Parathyroid adenoma (tissue), 2 donors: ENCODE data around the gene MICU2.

Source experiments
- H2AFZ ChIP-seq: fragments of 300-600 bp; sonication (generic); one replicate; pipeline ENCODE4 v1.7.0; 2017; ENCODE audit warnings: antibody characterized with exemption, mild to moderate bottlenecking
- H3K27ac ChIP-seq: fragments of 300-600 bp; sonication (generic); one replicate; pipeline ENCODE4 v1.7.0; 2017
- H3K27me3 ChIP-seq: fragments of 300-600 bp; sonication (generic); one replicate; pipeline ENCODE4 v1.7.0; 2017; ENCODE audit warnings: low read length; ENCODE audit not compliant: control insufficient read depth, insufficient read depth
- H3K36me3 ChIP-seq: fragments of 300-600 bp; sonication (generic); one replicate; pipeline ENCODE4 v1.7.0; 2017; ENCODE audit warnings: low read length; ENCODE audit not compliant: control insufficient read depth, insufficient read depth
- H3K4me1 ChIP-seq: fragments of 300-600 bp; sonication (generic); one replicate; pipeline ENCODE4 v1.7.0; 2017; ENCODE audit warnings: control low read depth
- H3K4me2 ChIP-seq: fragments of 300-600 bp; sonication (generic); one replicate; pipeline ENCODE4 v1.7.0; 2017; ENCODE audit warnings: low read length
- H3K4me3 ChIP-seq: fragments of 300-600 bp; sonication (generic); one replicate; pipeline ENCODE4 v1.7.0; 2017; ENCODE audit warnings: low read depth, low read length
- H3K79me2 ChIP-seq: fragments of 300-600 bp; sonication (generic); one replicate; pipeline ENCODE4 v1.7.0; 2017; ENCODE audit warnings: control low read depth
- H3K9ac ChIP-seq: fragments of 300-600 bp; sonication (generic); one replicate; pipeline ENCODE4 v1.7.0; 2017; ENCODE audit warnings: mild to moderate bottlenecking
- H3K9me3 ChIP-seq: fragments of 300-600 bp; sonication (generic); one replicate; pipeline ENCODE4 v1.7.0; 2017; ENCODE audit warnings: low read length; ENCODE audit not compliant: control insufficient read depth
- TF ChIP-seq, protein P1 (sequence below): fragments of 300-600 bp; sonication (generic); IDR thresholded peaks from one replicate; pipeline ENCODE4 v1.7.0; 2017; ENCODE audit warnings: antibody characterized with exemption, mild to moderate bottlenecking
- donor health status: primary hyperparathyroidism.

The MICU2 gene

GRCh38 chr13:21483748-21484147 lies 120.2 kb downstream of the MICU2 start:
- Histone ChIP-seq H3K4me3 (no peak overlapping the region), H3K4me1 (no peaks in the 10 kb centered on the region), H3K36me3 (no peaks in the 10 kb centered on the region), H2AFZ (no peak overlapping the region), H3K4me2 (no peak overlapping the region), H3K27me3 (no peaks in the 10 kb centered on the region), H3K9me3 (no peaks in the 10 kb centered on the region), H3K27ac (no peak overlapping the region), H3K79me2 (no peaks in the 10 kb centered on the region), H3K9ac (no peak overlapping the region)
- TF ChIP-seq, protein P1, sequence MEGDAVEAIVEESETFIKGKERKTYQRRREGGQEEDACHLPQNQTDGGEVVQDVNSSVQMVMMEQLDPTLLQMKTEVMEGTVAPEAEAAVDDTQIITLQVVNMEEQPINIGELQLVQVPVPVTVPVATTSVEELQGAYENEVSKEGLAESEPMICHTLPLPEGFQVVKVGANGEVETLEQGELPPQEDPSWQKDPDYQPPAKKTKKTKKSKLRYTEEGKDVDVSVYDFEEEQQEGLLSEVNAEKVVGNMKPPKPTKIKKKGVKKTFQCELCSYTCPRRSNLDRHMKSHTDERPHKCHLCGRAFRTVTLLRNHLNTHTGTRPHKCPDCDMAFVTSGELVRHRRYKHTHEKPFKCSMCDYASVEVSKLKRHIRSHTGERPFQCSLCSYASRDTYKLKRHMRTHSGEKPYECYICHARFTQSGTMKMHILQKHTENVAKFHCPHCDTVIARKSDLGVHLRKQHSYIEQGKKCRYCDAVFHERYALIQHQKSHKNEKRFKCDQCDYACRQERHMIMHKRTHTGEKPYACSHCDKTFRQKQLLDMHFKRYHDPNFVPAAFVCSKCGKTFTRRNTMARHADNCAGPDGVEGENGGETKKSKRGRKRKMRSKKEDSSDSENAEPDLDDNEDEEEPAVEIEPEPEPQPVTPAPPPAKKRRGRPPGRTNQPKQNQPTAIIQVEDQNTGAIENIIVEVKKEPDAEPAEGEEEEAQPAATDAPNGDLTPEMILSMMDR, result no peak

GRCh38 chr13:21481359-21481758 lies 122.6 kb downstream of the MICU2 start:
- Histone ChIP-seq H3K4me3 (no peak overlapping the region), H3K27ac (no peak overlapping the region), H3K4me2 (peak overlapping the region; percentile 8), H2AFZ (peak overlapping the region; percentile 17), H3K27me3 (no peaks in the 10 kb centered on the region), H3K9me3 (no peaks in the 10 kb centered on the region), H3K4me1 (peaks cover 3% of the 10 kb centered on the region), H3K9ac (no peak overlapping the region), H3K79me2 (no peaks in the 10 kb centered on the region), H3K36me3 (no peaks in the 10 kb centered on the region)
- TF ChIP-seq, protein P1, result no peak

DNA sequence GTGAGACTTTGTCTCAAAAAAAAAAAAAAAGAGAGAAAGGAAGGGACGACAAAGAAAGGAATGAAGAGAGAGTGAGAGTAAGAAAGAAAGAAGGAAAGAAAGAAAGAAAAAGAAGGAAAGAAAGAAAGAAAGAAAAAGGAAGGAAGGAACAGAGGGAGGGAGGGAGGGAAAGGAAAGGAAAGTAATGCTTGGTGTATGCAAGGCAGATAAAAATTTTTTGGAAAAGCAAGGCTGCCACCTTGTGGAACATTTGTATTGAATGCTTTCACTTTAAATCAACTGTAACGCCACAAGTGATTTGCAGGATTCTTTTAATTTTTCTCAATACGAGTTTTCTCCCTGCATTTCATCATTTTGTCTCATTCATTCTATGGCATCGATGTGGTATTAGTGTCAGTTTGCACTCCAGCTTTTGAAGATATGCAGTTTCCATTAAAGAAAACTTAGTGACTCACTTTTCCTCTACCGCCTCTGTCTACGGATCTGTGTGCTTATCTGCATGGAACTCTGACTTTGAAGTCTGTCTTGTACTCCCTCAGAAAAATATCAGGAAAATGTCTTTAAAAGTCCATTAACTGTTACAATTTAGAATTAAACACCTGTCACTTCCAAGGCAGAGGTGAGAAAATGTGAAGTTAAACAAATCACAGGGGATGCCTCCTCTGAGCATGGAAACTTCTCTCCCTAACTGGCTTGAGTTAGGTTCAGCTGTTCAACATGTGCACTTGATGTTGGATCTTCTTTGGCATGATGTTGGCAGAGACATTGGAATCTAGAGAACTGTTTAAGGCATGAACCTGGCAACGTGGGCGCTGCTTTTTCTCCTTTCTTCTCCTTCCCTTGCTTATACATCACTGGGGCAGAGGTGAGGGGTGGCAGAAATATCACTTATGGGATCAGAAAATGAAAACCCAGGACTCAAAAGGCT lies 124.8 kb downstream of the MICU2 start:
- TF ChIP-seq, protein P1, result peak; percentile 27
- H3K27me3 ChIP-seq, result no peaks in the 10 kb centered on the region
- peak overlapping the region; percentile 50 for H3K4me3 ChIP-seq
- H3K4me2 ChIP-seq, result peak overlapping the region; percentile 25
- peak overlapping the region; percentile 11 for H2AFZ ChIP-seq
- H3K36me3 ChIP-seq, result no peaks in the 10 kb centered on the region
- H3K79me2 ChIP-seq, result no peaks in the 10 kb centered on the region
- no peaks in the 10 kb centered on the region for H3K9me3 ChIP-seq
- no peak overlapping the region for H3K27ac ChIP-seq
- H3K4me1 ChIP-seq, result peaks cover 3% of the 10 kb centered on the region
- no peak overlapping the region for H3K9ac ChIP-seq

DNA sequence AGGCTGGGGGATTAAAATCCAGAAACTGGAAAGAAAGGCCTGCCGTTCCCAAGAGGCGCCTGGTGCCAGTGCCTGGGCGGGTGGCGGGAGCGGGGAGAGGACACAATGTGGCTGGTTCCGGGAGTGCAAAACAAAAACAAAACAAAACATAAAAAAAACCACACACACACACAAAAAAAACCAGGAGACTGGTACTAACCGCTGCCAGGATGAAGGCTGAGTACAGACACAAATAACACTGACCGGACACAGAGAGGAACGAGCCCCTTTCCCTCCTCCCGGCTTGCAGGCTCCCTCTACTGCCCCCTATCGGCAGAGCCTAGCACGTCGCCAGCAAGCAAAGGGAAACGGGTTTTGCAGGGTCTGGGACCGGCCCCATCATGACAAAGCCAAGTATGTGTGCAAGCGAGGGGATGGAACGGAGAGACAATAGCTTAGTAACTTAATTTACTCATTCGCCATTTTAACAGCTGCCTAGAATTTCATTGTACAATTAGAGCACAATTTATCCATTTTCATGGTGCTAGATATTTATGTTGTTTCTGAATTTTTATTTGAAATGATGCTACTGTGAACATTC lies 127.0 kb downstream of the MICU2 start:
- Histone ChIP-seq H3K4me2 (peak overlapping the region; percentile 39), H3K79me2 (no peaks in the 10 kb centered on the region), H3K36me3 (no peaks in the 10 kb centered on the region), H3K4me3 (peak overlapping the region; percentile 15), H3K27ac (no peak overlapping the region), H3K9ac (no peak overlapping the region), H2AFZ (peak overlapping the region; percentile 68), H3K9me3 (no peaks in the 10 kb centered on the region), H3K4me1 (peaks cover 3% of the 10 kb centered on the region), H3K27me3 (no peaks in the 10 kb centered on the region)
- TF ChIP-seq, protein P1, result peak; percentile 84
